Esophagus squamous epithelium (tissue), 5 donors: ENCODE results near the gene TCERG1L. TPM values are rescaled to one million over a fixed set of nuclear protein-coding genes. Genes with fewer than 3 reads are reported as not detected.

ENCODE experiments used
- DNase-seq: peaks from one replicate; lab custom pipeline; 2025; lab: John Stamatoyannopoulos, UW
- H3K27ac ChIP-seq, 4 donors: fragments of 200-600 bp; sonication (generic); one replicate each; pipeline ENCODE4 v1.5.1; 2016 to 2019; ENCODE audit warnings: mild to moderate bottlenecking in 1 of 4
- H3K27me3 ChIP-seq, 4 donors: fragments of 200-600 bp; sonication (generic); 1 replicate in 3 of 4; 2 replicates in 1 of 4; pipeline versions ENCODE4 v1.5.1 to v1.6.0; 2017 to 2021; ENCODE audit warnings: antibody characterized with exemption in 1 of 4
- H3K36me3 ChIP-seq, 3 donors: fragments of 200-600 bp; sonication (generic); one replicate each; pipeline ENCODE4 v1.5.1; 2016 to 2019
- H3K4me1 ChIP-seq, 3 donors: fragments of 200-600 bp; sonication (generic); one replicate each; pipeline ENCODE4 v1.5.1; 2017 to 2019
- H3K4me3 ChIP-seq, 4 donors: fragments of 200-600 bp; sonication (generic); 1 replicate in 3 of 4; 2 replicates in 1 of 4; pipeline ENCODE4 v1.5.1; 2016 to 2019; ENCODE audit warnings: mild to moderate bottlenecking in 2 of 4, moderate library complexity in 1 of 4
- H3K9me3 ChIP-seq, 3 donors: fragments of 200-600 bp; sonication (generic); one replicate each; pipeline ENCODE4 v1.5.1; 2016 to 2019
- POLR2A ChIP-seq, 4 donors: fragments of 450-650 bp; IDR thresholded peaks; one replicate each; pipeline ENCODE4 v1.6.1; 2017; ENCODE audit warnings: antibody characterized with exemption in 4 of 4, mild to moderate bottlenecking in 4 of 4, moderate library complexity in 3 of 4
- WGBS, 2 donors: methylation state at CpG; one replicate each; pipeline ENCODE4 v1.1.5; 2018; 5-methylcytosine and 5-hydroxymethylcytosine counted together
- intact Hi-C: fragments of 100-400 bp; cut with DNase I; formaldehyde crosslinking; loops from one replicate; pipeline ENCODE4 v1.15.0; 2022
- total RNA-seq, 4 donors: library from RNA; depleted of rRNA; stranded (reverse); fragments of >200 nt; gene quantifications; one replicate each; pipeline ENCODE4 v1.1.0, GENCODE V29; 2016
- TF ChIP-seq, protein P1 (sequence below), 6 experiments: fragments of 450-650 bp in 4 of 6; fragments of 200-600 bp in 2 of 6; sonication (generic) in 2 of 6; IDR thresholded peaks; one replicate each; pipeline ENCODE4 v1.5.1; 2016 to 2019; ENCODE audit warnings: antibody characterized with exemption in 6 of 6, mild to moderate bottlenecking in 4 of 6, moderate library complexity in 4 of 6
- donor health status: DM: yes; HTN: yes; CAD: no.

The TCERG1L gene
- total RNA-seq, 4 donors from 2014 or later = 0.12 to 2.9 (median 0.48) TPM

DNA sequence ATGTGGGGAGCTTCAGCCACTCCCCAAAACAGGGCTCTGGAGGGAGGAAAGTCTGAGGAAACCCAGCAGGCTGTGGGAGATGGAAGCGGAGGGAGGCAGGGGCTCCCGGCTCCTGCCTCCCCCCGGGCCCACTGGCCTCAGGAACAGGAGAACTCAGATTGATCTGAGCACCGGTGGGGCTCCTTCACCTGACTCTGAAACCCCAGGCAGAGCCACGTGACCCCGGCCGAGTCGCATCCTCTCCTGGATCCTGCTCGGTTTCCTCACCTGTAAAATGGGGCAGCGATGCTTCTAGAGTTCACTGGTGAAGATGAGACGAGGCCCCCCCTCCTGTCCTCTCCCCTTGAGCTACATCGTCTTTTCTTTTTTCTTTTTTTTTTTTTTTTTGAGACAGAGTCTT, 33.6 kb downstream of the TCERG1L start:
- Histone ChIP-seq H3K4me1 (no peaks in the 10 kb centered on the region), H3K4me3 (no peak overlapping the region), H3K27ac (no peak overlapping the region), H3K36me3 (no peaks in the 10 kb centered on the region), H3K9me3 (no peaks in the 10 kb centered on the region), H3K27me3 (peaks cover 0 to 8% (median 0%) of the 10 kb centered on the region in 4 donors)
- WGBS, 2 donors = 77 to 78% methylated on average over 7 to 8 of the region's 12 CpGs
- intact Hi-C loops = no loop called here
- TF ChIP-seq POLR2A (IDR thresholded peaks at IDR 0.05) = no peak
- TF ChIP-seq, protein P1, sequence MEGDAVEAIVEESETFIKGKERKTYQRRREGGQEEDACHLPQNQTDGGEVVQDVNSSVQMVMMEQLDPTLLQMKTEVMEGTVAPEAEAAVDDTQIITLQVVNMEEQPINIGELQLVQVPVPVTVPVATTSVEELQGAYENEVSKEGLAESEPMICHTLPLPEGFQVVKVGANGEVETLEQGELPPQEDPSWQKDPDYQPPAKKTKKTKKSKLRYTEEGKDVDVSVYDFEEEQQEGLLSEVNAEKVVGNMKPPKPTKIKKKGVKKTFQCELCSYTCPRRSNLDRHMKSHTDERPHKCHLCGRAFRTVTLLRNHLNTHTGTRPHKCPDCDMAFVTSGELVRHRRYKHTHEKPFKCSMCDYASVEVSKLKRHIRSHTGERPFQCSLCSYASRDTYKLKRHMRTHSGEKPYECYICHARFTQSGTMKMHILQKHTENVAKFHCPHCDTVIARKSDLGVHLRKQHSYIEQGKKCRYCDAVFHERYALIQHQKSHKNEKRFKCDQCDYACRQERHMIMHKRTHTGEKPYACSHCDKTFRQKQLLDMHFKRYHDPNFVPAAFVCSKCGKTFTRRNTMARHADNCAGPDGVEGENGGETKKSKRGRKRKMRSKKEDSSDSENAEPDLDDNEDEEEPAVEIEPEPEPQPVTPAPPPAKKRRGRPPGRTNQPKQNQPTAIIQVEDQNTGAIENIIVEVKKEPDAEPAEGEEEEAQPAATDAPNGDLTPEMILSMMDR (IDR thresholded peaks at IDR 0.05) = no peak
- DNase-seq = no peak

DNA sequence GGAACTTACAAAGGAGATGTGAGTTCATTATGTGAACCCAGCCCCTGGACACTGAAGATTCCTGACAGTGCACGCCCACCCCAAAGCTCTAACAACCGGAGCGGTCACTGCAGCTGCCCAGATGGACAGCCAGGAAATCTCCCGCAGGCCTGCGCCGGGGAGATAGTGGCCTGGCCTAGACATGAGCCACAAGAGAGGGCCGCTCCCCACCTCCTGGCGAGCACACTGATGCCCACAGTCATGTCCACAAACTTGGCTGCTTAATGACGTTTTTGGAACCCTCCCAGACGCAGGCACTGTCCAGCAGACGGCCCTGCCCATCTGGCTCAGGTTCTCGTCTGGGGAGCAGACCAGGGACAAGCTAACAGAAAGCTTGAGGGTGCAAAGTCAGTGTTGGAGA, 34.2 kb downstream of the TCERG1L start:
- WGBS, 2 donors = 86 to 90% methylated on average over 2 to 3 of the region's 12 CpGs
- Histone ChIP-seq H3K4me3 (no peak overlapping the region), H3K27me3 (peaks cover 0 to 15% (median 0%) of the 10 kb centered on the region in 4 donors), H3K4me1 (no peaks in the 10 kb centered on the region), H3K9me3 (no peaks in the 10 kb centered on the region), H3K27ac (no peak overlapping the region), H3K36me3 (no peaks in the 10 kb centered on the region)
- DNase-seq = no peak
- intact Hi-C loops = no loop called here
- TF ChIP-seq POLR2A (IDR thresholded peaks at IDR 0.05) = no peak
- TF ChIP-seq, protein P1 (IDR thresholded peaks at IDR 0.05) = no peak

DNA sequence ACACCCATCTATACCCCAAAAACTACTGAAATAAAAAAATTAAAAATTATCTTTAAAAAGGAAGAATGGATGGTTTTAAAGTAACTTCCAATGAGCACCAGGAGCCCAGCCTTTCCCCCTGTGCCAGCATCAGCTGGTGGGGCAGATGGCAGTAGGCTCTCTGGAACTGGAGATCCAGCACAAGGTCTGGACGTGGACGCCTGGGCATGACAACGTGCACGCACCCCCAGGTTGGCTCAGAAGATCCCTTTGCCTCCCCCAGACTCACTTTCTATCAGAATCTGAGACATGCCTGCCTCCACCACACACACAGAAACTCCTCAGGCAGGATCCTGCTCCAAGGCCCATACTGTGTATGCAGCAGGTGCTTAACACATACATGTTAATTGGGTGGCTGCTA, 35.8 kb downstream of the TCERG1L start:
- 83 to 85% methylated on average over 4 of the region's 4 CpGs for WGBS, 2 donors
- no peak for DNase-seq
- intact Hi-C loops = no loop called here

DNA sequence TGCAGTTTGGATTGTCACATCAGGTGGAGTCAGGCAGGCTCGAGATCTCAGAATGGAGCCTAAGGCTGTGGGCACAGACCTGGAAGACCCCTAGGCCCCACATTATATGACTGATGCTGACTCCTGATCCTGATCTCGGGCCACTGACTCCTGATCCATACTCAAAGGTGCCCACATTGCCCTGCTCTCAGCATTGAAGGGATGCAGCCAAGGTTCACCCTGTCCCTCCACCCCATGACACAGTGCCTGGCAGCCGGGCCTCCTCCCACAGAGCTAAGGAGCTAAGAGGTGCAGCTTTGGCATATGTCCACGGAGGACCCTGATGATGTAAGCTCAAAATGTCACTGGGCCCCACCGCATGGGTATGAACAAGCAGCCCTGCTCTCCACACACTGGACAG, 36.6 kb downstream of the TCERG1L start:
- Histone ChIP-seq H3K36me3 (no peaks in the 10 kb centered on the region), H3K9me3 (no peaks in the 10 kb centered on the region), H3K4me1 (no peaks in the 10 kb centered on the region), H3K4me3 (no peak overlapping the region), H3K27me3 (peaks cover 0 to 25% (median 0%) of the 10 kb centered on the region in 4 donors), H3K27ac (no peak overlapping the region)
- intact Hi-C loops = no loop called here
- 40 to 88% methylated on average over 1 to 4 of the region's 5 CpGs for WGBS, 2 donors
- no peak for DNase-seq
- no peak for TF ChIP-seq POLR2A (IDR thresholded peaks at IDR 0.05)
- TF ChIP-seq, protein P1 (IDR thresholded peaks at IDR 0.05) = no peak

More for the DNA sequence above, 35.8 kb downstream of the TCERG1L start:
- Histone ChIP-seq H3K4me3 (no peak overlapping the region), H3K27ac (no peak overlapping the region), H3K9me3 (no peaks in the 10 kb centered on the region), H3K36me3 (no peaks in the 10 kb centered on the region), H3K4me1 (no peaks in the 10 kb centered on the region), H3K27me3 (peaks cover 0 to 19% (median 0%) of the 10 kb centered on the region in 4 donors)
- TF ChIP-seq, protein P1 (IDR thresholded peaks at IDR 0.05) = no peak
- no peak for TF ChIP-seq POLR2A (IDR thresholded peaks at IDR 0.05)

DNA sequence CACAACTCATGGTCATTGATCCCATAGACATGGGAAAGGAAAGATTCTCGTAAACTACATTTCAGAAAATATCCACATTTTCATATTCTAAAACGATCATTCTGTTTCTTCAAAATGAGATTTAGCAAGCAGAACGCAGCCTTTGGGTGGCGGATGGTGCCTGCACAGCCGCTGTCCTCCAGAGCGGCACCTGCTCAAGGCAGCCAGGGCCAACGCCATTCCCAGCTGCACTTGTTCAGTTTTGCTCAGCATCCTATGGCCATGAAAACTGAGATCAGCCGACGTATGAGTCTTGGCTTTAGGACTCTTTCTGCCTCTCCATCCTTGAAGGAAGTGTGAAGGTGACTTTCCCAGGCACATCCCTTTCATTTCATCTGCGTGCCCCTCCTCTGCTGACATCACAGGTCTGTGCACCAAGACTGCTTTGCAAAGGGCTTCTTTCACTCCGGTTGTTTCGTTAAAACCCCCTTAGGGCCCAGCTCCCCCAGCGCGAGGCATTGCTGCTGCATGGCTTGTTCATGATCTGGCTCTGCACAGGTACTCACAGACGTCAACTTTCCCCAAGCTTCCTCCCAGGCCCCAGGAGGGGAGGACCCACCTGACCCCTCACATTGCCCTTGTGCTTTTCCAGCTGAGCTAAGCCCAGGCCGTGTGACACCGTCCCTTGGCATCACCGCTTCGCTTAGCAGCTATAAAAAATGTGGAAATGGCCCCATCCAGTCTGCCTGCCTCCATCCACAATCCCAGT, 37.2 kb downstream of the TCERG1L start:
- intact Hi-C loops = no loop called here
- TF ChIP-seq, protein P1 (IDR thresholded peaks at IDR 0.05) = no peak
- TF ChIP-seq POLR2A (IDR thresholded peaks at IDR 0.05) = no peak
- H3K27me3 ChIP-seq = peaks cover 0 to 25% (median 0%) of the 10 kb centered on the region in 4 donors
- H3K27ac ChIP-seq = no peak overlapping the region
- 85 to 90% methylated on average over 18 to 19 of the region's 19 CpGs for WGBS, 2 donors
- no peak for DNase-seq
- no peaks in the 10 kb centered on the region for H3K4me1 ChIP-seq
- no peak overlapping the region for H3K4me3 ChIP-seq
- no peaks in the 10 kb centered on the region for H3K36me3 ChIP-seq
- no peaks in the 10 kb centered on the region for H3K9me3 ChIP-seq
